HEK293 (cell line): ENCODE results near the gene ASAP2.

ENCODE experiments used
- CTCF ChIA-PET: fragments of 350-600 bp; formaldehyde crosslinking; extraction: SDS; loops from one replicate; lab custom pipeline; 2021; ENCODE audit warnings: antibody characterized with exemption; lab: Yijun Ruan, JAX
- POLR2A ChIA-PET: fragments of 300-600 bp; formaldehyde crosslinking; extraction: SDS; loops from one replicate; lab custom pipeline; 2020; ENCODE audit warnings: antibody characterized with exemption, inconsistent platforms; lab: Yijun Ruan, JAX
- H3K27ac ChIP-seq: fragments of 200-500 bp; sonication (Bioruptor generic); 2 replicates; pipeline ENCODE4 v1.5.1; 2014; ENCODE audit warnings: low read depth, low read length, control low read depth, inconsistent platforms; ENCODE audit errors: extremely low read depth
- H3K36me3 ChIP-seq, 2 experiments: fragments of 200-500 bp in 1 of 2; sonication (Bioruptor generic) in 1 of 2; 1 replicate in 1 of 2; 2 replicates in 1 of 2; pipeline ENCODE4 v1.5.1; 2014 to 2017; ENCODE audit warnings: inconsistent platforms in 2 of 2, low read length in 2 of 2; ENCODE audit not compliant: control insufficient read depth in 2 of 2, insufficient read depth in 1 of 2
- H3K4me1 ChIP-seq: fragments of 200-500 bp; sonication (Bioruptor generic); 2 replicates; pipeline ENCODE4 v1.5.1; 2014; ENCODE audit warnings: mild to moderate bottlenecking, low read length, inconsistent platforms; ENCODE audit not compliant: control insufficient read depth, insufficient read depth
- H3K4me3 ChIP-seq: 2 replicates; pipeline ENCODE4 v1.5.1; 2011; ENCODE audit warnings: low read depth, mild to moderate bottlenecking, control low read depth, low read length, moderate library complexity
- H3K9me3 ChIP-seq: fragments of 200-500 bp; sonication (Bioruptor generic); 2 replicates; pipeline ENCODE4 v1.5.1; 2014; ENCODE audit warnings: low read depth, low read length, inconsistent platforms; ENCODE audit not compliant: control insufficient read depth, insufficient read depth
- FEZF1 ChIP-seq: fragments of 450-650 bp; formaldehyde crosslinking; IDR thresholded peaks from 2 replicates; pipeline ENCODE4 v1.5.1; 2016; ENCODE audit warnings: missing biosample characterization, missing genetic modification characterization
- MEIS1 ChIP-seq: sonication (generic); formaldehyde crosslinking; IDR thresholded peaks from 2 replicates; pipeline ENCODE4 v1.8.1; 2022; ENCODE audit warnings: missing genetic modification reagents, mild to moderate bottlenecking, borderline replicate concordance
- MZF1 ChIP-seq: fragments of 450-650 bp; formaldehyde crosslinking; IDR thresholded peaks from 2 replicates; pipeline ENCODE4 v1.5.1; 2017; ENCODE audit warnings: missing biosample characterization, missing genetic modification characterization, borderline replicate concordance
- OVOL3 ChIP-seq: fragments of 450-650 bp; formaldehyde crosslinking; IDR thresholded peaks from 2 replicates; pipeline ENCODE4 v1.5.1; 2016; ENCODE audit warnings: missing biosample characterization, missing genetic modification characterization
- SETDB1 ChIP-seq: IDR thresholded peaks from one replicate; pipeline ENCODE4 v1.6.1; 2017; ENCODE audit warnings: mild to moderate bottlenecking, low read length, moderate library complexity, mixed read lengths; ENCODE audit not compliant: insufficient read length
- SP7 ChIP-seq: fragments of 450-650 bp; formaldehyde crosslinking; IDR thresholded peaks from 2 replicates; pipeline ENCODE4 v1.5.1; 2016; ENCODE audit warnings: missing biosample characterization, missing genetic modification characterization
- ZBTB17 ChIP-seq: fragments of 450-650 bp; formaldehyde crosslinking; IDR thresholded peaks from 2 replicates; pipeline ENCODE4 v1.5.1; 2016; ENCODE audit warnings: missing biosample characterization, missing genetic modification characterization
- ZBTB48 ChIP-seq: fragments of 450-650 bp; formaldehyde crosslinking; IDR thresholded peaks from 2 replicates; pipeline ENCODE4 v1.5.1; 2016; ENCODE audit warnings: missing biosample characterization, missing genetic modification characterization
- ZFHX2 ChIP-seq: fragments of 450-650 bp; formaldehyde crosslinking; conservative IDR thresholded peaks from 2 replicates; pipeline ENCODE4 v1.5.1; 2016; ENCODE audit warnings: missing biosample characterization, missing genetic modification characterization
- ZNF335 ChIP-seq: fragments of 450-650 bp; formaldehyde crosslinking; conservative IDR thresholded peaks from 2 replicates; pipeline ENCODE4 v1.5.1; 2016; ENCODE audit warnings: missing biosample characterization, missing genetic modification characterization
- ZNF366 ChIP-seq: fragments of 450-650 bp; formaldehyde crosslinking; conservative IDR thresholded peaks from 2 replicates; pipeline ENCODE4 v1.5.1; 2016; ENCODE audit warnings: missing biosample characterization, missing genetic modification characterization
- ZNF629 ChIP-seq: fragments of 450-650 bp; formaldehyde crosslinking; IDR thresholded peaks from 2 replicates; pipeline ENCODE4 v1.5.1; 2017; ENCODE audit warnings: missing biosample characterization, missing genetic modification characterization
- ZNF791 ChIP-seq: fragments of 450-650 bp; formaldehyde crosslinking; IDR thresholded peaks from 2 replicates; pipeline ENCODE4 v1.5.1; 2016; ENCODE audit warnings: missing biosample characterization, missing genetic modification characterization
- ZXDB ChIP-seq: fragments of 450-650 bp; formaldehyde crosslinking; IDR thresholded peaks from 2 replicates; pipeline ENCODE4 v1.5.1; 2016; ENCODE audit warnings: missing biosample characterization, missing genetic modification characterization
- TF ChIP-seq, protein P1 (sequence below): fragments of 450-650 bp; formaldehyde crosslinking; IDR thresholded peaks from 2 replicates; pipeline ENCODE4 v1.5.1; 2016; ENCODE audit warnings: missing biosample characterization, missing genetic modification characterization
- TF ChIP-seq, protein P2 (sequence below): fragments of 450-650 bp; formaldehyde crosslinking; IDR thresholded peaks from 2 replicates; pipeline ENCODE4 v1.5.1; 2016; ENCODE audit warnings: missing biosample characterization, missing genetic modification characterization
- TF ChIP-seq, protein P3 (sequence below): fragments of 450-650 bp; formaldehyde crosslinking; IDR thresholded peaks from 2 replicates; pipeline ENCODE4 v1.5.1; 2016; ENCODE audit warnings: missing biosample characterization, missing genetic modification characterization
- TF ChIP-seq, protein P4 (sequence below): fragments of 450-650 bp; formaldehyde crosslinking; IDR thresholded peaks from 2 replicates; pipeline ENCODE4 v1.5.1; 2016; ENCODE audit warnings: missing biosample characterization, missing genetic modification characterization
- TF ChIP-seq, protein P5 (sequence below): fragments of 450-650 bp; formaldehyde crosslinking; IDR thresholded peaks from 2 replicates; pipeline ENCODE4 v1.5.1; 2016; ENCODE audit warnings: missing biosample characterization, missing genetic modification characterization

Gene ASAP2

DNA sequence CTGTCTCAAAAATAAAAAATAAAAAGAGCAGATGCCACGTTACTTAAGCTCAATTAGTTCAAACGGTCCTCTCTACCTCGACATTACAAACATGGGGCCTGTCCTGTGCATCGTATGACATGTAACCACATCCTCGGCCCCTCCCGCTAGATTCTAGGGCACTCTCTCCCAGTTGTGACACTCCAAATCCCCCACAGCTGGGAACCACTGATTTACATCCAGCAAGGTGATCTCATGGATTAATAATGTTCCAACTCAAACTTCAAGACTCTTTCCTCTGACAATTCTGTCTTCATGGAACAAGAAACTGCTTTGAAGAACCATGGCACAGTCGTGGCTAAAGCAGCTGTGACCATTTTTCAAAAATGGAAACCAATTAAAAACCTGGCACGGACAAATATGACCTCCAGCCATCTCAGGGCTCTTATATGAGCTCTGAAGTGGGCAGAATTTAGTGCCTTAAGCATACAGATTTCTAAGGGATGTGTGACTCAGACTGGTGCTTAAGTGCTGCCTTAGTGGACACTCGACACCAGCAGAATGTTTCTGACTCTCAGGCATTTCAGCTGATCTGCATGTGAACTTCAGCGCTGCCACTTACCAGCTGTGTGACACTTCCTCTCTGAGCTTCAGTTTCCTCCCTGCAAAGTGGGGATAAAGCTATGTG lies 31.7 kb upstream of the ASAP2 start (continued):
- TF ChIP-seq, protein P1, sequence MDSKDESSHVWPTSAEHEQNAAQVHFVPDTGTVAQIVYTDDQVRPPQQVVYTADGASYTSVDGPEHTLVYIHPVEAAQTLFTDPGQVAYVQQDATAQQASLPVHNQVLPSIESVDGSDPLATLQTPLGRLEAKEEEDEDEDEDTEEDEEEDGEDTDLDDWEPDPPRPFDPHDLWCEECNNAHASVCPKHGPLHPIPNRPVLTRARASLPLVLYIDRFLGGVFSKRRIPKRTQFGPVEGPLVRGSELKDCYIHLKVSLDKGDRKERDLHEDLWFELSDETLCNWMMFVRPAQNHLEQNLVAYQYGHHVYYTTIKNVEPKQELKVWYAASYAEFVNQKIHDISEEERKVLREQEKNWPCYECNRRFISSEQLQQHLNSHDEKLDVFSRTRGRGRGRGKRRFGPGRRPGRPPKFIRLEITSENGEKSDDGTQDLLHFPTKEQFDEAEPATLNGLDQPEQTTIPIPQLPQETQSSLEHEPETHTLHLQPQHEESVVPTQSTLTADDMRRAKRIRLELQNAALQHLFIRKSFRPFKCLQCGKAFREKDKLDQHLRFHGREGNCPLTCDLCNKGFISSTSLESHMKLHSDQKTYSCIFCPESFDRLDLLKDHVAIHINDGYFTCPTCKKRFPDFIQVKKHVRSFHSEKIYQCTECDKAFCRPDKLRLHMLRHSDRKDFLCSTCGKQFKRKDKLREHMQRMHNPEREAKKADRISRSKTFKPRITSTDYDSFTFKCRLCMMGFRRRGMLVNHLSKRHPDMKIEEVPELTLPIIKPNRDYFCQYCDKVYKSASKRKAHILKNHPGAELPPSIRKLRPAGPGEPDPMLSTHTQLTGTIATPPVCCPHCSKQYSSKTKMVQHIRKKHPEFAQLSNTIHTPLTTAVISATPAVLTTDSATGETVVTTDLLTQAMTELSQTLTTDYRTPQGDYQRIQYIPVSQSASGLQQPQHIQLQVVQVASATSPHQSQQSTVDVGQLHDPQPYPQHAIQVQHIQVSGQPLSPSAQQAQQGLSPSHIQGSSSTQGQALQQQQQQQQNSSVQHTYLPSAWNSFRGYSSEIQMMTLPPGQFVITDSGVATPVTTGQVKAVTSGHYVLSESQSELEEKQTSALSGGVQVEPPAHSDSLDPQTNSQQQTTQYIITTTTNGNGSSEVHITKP = 0 out of 2 replicates have a peak, but pooled peaks have one; percentile 15
- no peak for TF ChIP-seq ZXDB (tag by site-specific recombination)
- TF ChIP-seq MZF1 (tag by site-specific recombination) = peak; percentile 86; the same call in 1 of the 2 replicates
- no peak for TF ChIP-seq OVOL3 (tag by site-specific recombination)
- peak; percentile 16; the same call in 1 of the 2 replicates for TF ChIP-seq FEZF1 (tag by site-specific recombination)
- peak; percentile 85 for TF ChIP-seq ZBTB17 (tag by site-specific recombination)
- TF ChIP-seq, protein P2, sequence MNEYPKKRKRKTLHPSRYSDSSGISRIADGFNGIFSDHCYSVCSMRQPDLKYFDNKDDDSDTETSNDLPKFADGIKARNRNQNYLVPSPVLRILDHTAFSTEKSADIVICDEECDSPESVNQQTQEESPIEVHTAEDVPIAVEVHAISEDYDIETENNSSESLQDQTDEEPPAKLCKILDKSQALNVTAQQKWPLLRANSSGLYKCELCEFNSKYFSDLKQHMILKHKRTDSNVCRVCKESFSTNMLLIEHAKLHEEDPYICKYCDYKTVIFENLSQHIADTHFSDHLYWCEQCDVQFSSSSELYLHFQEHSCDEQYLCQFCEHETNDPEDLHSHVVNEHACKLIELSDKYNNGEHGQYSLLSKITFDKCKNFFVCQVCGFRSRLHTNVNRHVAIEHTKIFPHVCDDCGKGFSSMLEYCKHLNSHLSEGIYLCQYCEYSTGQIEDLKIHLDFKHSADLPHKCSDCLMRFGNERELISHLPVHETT = 0 out of 2 replicates have a peak, but pooled peaks have one; percentile 19
- TF ChIP-seq SP7 (tag by site-specific recombination) = peak; percentile 39; the same call in 1 of the 2 replicates
- 0 out of 2 replicates have a peak, but pooled peaks have one; percentile 47 for TF ChIP-seq ZNF629 (tag by site-specific recombination)
- TF ChIP-seq ZNF366 (tag by site-specific recombination) = peak; percentile 58
- TF ChIP-seq, protein P3, sequence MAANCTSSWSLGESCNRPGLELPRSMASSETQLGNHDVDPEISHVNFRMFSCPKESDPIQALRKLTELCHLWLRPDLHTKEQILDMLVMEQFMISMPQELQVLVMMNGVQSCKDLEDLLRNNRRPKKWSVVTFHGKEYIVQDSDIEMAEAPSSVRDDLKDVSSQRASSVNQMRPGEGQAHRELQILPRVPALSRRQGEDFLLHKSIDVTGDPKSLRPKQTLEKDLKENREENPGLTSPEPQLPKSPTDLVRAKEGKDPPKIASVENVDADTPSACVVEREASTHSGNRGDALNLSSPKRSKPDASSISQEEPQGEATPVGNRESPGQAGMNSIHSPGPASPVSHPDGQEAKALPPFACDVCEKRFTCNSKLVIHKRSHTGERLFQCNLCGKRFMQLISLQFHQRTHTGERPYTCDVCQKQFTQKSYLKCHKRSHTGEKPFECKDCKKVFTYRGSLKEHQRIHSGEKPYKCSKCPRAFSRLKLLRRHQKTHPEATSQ (tag by site-specific recombination) = no peak
- 0 out of 2 replicates have a peak, but pooled peaks have one; percentile 21 for TF ChIP-seq ZNF335 (tag by site-specific recombination)

DNA sequence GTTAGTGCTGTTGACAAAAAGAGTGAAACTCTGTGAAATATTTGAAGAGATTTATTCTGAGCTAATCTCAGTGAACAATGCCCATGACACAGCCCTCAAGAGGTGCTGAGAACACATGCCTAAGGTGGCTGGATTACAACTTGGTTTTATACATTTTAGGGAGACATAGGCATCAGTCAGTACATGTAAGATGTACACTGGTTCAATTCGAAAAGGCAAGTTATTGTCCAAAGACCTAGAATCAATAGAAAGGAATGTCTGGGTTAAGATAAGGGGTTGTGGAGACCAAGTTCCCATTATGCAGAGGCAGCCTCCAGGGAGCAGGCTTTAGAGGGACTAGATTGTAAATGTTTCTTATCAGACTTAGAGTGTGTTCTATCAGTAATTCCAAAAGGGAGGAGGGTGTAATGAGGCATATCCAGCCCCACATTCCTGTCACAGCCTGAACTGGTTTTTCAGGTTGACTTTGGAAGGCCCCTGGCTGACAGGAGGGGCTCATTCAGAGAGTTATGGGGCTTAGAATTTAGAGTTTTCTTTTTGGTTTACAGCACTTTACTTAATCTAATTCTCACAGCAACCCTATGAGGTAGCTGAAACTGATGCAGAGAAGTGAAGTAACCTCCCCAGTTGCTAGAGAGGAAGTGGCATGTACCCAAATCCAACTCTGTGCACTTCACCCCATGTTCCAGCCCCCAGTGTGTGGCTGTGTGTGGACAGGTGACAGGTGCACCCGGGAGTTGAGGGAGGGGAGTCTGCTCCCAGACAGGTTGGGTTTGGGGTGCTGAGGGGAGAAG lies 28.3 kb upstream of the ASAP2 start:
- H3K36me3 ChIP-seq = no peaks in the 10 kb centered on the region
- H3K4me3 ChIP-seq = no peak overlapping the region
- ChIA-PET POLR2A (interaction anchor here (1.5 kb wide), 1 partner anchor 29 kb away, joined by 4 read pairs; the partner anchor contains the start of gene ASAP2), CTCF (interaction anchor here (0.6 kb wide), 2 partner anchors 30 to 38 kb away, joined by 3 read pairs; no protein-coding TSS in a partner anchor)
- peaks cover 6% of the 10 kb centered on the region; the same call in 1 of the 2 replicates for H3K4me1 ChIP-seq
- no peaks in the 10 kb centered on the region for H3K9me3 ChIP-seq
- no peak overlapping the region for H3K27ac ChIP-seq
- TF ChIP-seq SETDB1 (no peak), ZBTB48 (tag by site-specific recombination) (peak; percentile 27; the same call in 1 of the 2 replicates), ZNF791 (tag by site-specific recombination) (no peak), MEIS1 (CRISPR knock-in tag) (no peak), ZFHX2 (0 out of 2 replicates have a peak, but pooled peaks have one; percentile 25)
- TF ChIP-seq, protein P4, sequence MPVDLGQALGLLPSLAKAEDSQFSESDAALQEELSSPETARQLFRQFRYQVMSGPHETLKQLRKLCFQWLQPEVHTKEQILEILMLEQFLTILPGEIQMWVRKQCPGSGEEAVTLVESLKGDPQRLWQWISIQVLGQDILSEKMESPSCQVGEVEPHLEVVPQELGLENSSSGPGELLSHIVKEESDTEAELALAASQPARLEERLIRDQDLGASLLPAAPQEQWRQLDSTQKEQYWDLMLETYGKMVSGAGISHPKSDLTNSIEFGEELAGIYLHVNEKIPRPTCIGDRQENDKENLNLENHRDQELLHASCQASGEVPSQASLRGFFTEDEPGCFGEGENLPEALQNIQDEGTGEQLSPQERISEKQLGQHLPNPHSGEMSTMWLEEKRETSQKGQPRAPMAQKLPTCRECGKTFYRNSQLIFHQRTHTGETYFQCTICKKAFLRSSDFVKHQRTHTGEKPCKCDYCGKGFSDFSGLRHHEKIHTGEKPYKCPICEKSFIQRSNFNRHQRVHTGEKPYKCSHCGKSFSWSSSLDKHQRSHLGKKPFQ = no peak
- TF ChIP-seq, protein P5, sequence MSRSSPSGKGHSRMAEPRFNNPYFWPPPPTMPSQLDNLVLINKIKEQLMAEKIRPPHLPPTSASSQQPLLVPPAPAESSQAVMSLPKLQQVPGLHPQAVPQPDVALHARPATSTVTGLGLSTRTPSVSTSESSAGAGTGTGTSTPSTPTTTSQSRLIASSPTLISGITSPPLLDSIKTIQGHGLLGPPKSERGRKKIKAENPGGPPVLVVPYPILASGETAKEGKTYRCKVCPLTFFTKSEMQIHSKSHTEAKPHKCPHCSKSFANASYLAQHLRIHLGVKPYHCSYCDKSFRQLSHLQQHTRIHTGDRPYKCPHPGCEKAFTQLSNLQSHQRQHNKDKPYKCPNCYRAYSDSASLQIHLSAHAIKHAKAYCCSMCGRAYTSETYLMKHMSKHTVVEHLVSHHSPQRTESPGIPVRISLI (tag by site-specific recombination) = no peak
